AG04449 (cell line): ENCODE data around the gene ORM2.

Experiments
- CTCF ChIA-PET: fragments of 350-600 bp; formaldehyde crosslinking; extraction: SDS; loops from one replicate; lab custom pipeline; 2021; ENCODE audit warnings: antibody characterized with exemption; lab: Yijun Ruan, JAX
- POLR2A ChIA-PET: fragments of 400-600, 350-600 bp; formaldehyde crosslinking; extraction: SDS; loops from one replicate; lab custom pipeline; 2020; ENCODE audit warnings: antibody characterized with exemption, inconsistent platforms; lab: Yijun Ruan, JAX
- DNase-seq: peaks from one replicate; pipeline ENCODE4 v3.0.0-alpha.2; 2010; ENCODE audit warnings: low read depth, low spot score
- H3K4me3 ChIP-seq: 2 replicates; pipeline ENCODE4 v1.5.1; 2011; ENCODE audit warnings: low read depth, mild to moderate bottlenecking, control low read depth, low read length
- TF ChIP-seq, protein P1 (sequence below): IDR thresholded peaks from one replicate; pipeline ENCODE4 v1.5.1; 2011; ENCODE audit warnings: mild to moderate bottlenecking, moderate library complexity, low read length, control low read depth, inconsistent platforms; ENCODE audit not compliant: insufficient read depth; ENCODE audit errors: missing control alignments

The ORM2 gene

GRCh38 chr9:114341152-114341830 lies 11.6 kb downstream of the ORM2 start:
- TF ChIP-seq, protein P1, sequence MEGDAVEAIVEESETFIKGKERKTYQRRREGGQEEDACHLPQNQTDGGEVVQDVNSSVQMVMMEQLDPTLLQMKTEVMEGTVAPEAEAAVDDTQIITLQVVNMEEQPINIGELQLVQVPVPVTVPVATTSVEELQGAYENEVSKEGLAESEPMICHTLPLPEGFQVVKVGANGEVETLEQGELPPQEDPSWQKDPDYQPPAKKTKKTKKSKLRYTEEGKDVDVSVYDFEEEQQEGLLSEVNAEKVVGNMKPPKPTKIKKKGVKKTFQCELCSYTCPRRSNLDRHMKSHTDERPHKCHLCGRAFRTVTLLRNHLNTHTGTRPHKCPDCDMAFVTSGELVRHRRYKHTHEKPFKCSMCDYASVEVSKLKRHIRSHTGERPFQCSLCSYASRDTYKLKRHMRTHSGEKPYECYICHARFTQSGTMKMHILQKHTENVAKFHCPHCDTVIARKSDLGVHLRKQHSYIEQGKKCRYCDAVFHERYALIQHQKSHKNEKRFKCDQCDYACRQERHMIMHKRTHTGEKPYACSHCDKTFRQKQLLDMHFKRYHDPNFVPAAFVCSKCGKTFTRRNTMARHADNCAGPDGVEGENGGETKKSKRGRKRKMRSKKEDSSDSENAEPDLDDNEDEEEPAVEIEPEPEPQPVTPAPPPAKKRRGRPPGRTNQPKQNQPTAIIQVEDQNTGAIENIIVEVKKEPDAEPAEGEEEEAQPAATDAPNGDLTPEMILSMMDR, result no peak
- no peak for DNase-seq
- ChIA-PET POLR2A (no interaction called here), CTCF (interaction anchor here (0.7 to 4.5 kb wide), 5 partner anchors 8 to 73 kb away, joined by 3 to 35 read pairs (median 6); no protein-coding TSS in a partner anchor)
- no peak overlapping the region for H3K4me3 ChIP-seq

- H3K4me3 ChIP-seq, result no peak overlapping the region
- DNase-seq, result no peak
- ChIA-PET POLR2A (no interaction called here), CTCF (interaction anchor here (1.0 to 1.2 kb wide), 2 partner anchors 26 to 58 kb away, joined by 3 read pairs; no protein-coding TSS in a partner anchor)
- TF ChIP-seq, protein P1, result no peak
These were observed 12.3 kb downstream of the ORM2 start for GRCh38 chr9:114341991-114342390.

- H3K4me3 ChIP-seq, result no peak overlapping the region
- POLR2A ChIA-PET, result no interaction called here
- no peak for DNase-seq
- CTCF ChIA-PET, result interaction anchor here (1.0 to 1.2 kb wide), 2 partner anchors 25 to 57 kb away, joined by 3 read pairs; no protein-coding TSS in a partner anchor
- TF ChIP-seq, protein P1, result no peak
These were observed 13.2 kb downstream of the ORM2 start for GRCh38 chr9:114342755-114343440.

- no peak for DNase-seq
- TF ChIP-seq, protein P1, result no peak
- POLR2A ChIA-PET, result no interaction called here
- CTCF ChIA-PET, result interaction anchor here (0.8 to 1.2 kb wide), 3 partner anchors 9 to 44 kb away, joined by 3 read pairs; partner anchors contain the start of gene AKNA
- no peak overlapping the region for H3K4me3 ChIP-seq
These were observed 14.0 kb downstream of the ORM2 start for GRCh38 chr9:114343471-114344187.

DNA sequence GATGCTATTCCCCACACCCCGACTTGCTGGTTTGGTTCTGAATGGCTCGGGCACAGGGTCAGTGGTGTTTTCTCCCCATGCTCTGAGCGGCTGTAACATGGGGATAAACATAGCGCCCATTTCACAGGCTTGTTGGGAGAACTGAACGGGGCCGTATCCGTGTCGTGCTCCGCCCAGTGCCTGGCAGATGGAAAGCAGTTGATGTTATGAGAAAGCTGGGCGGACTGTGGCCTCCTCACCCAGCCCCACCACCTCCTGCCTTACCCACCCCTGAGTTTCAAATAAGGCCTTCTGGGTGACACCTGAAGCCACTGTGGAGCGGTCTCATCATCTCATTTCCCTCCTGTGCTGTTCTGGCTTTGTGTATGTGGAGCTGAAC lies 14.5 kb downstream of the ORM2 start:
- TF ChIP-seq, protein P1, result no peak
- CTCF ChIA-PET, result interaction anchor here (0.8 to 1.2 kb wide), 3 partner anchors 10 to 43 kb away, joined by 3 read pairs; partner anchors contain the start of gene AKNA
- POLR2A ChIA-PET, result no interaction called here
- no peak overlapping the region for H3K4me3 ChIP-seq
- DNase-seq, result no peak
